GM21360 (cell line): Measurements from ENCODE around the gene GLIS2.
A peak's percentile ranks its signal among the peaks of the same experiment; 100 is the strongest.

ENCODE experiments used
- ATAC-seq: cut with Tn5 transposase; IDR thresholded peaks from one replicate; pipeline ENCODE4 v1.9.1; 2021; ENCODE audit warnings: mild to moderate bottlenecking, moderate library complexity; ENCODE audit not compliant: unreplicated experiment

GLIS2 gene

GRCh38 chr16:4315186-4316107, at the start of gene GLIS2:
GLIS2 (plus strand) TSS chr16:4316067; CDS start chr16:4332281, 16,214 bp downstream.
- ATAC-seq = no peak

DNA sequence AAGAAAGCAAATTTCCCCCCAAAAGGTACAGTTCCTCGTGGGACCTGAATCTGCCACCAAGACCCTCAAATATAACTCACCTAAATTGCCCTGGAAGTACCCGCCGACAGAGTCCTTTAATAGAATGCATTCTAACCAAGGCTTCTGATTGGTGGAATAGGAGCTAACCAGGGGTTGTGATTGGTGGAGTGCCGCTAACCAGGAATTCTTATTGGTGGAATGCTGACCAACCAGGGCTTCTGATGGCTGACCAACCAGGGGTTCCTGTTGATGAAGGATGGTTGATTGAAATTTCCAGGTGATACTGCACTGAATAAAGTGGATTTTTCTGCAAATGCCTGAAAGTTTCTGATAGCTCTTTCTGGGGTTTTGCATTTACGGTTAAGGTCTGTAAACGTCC, 49.5 kb upstream of the GLIS2 start:
- no peak for ATAC-seq

GRCh38 chr16:4270091-4270490, 45.8 kb upstream of the GLIS2 start:
- no peak for ATAC-seq

DNA sequence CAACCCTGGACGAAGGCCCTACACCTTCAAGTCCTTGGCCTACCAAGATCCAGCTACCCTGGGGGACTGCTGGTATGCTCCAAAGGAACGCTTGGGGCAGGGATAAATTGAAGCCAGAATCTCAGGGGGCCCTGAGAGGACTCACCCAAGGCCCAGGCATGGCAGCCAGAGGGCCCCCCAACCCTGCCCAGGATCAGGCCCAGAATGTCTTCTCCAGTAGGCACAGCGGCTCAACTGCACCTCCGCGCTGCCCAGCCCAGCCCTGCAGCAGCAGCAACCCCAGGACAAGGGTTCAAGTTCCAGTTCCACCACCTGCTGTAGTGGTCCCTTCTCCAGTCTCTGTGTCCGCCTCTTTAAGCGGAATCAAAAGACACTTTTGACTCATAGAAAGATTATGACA, 45.3 kb upstream of the GLIS2 start:
- no peak for ATAC-seq

GRCh38 chr16:4271176-4272113, 44.4 kb upstream of the GLIS2 start:
- peak; percentile 46 for ATAC-seq

DNA sequence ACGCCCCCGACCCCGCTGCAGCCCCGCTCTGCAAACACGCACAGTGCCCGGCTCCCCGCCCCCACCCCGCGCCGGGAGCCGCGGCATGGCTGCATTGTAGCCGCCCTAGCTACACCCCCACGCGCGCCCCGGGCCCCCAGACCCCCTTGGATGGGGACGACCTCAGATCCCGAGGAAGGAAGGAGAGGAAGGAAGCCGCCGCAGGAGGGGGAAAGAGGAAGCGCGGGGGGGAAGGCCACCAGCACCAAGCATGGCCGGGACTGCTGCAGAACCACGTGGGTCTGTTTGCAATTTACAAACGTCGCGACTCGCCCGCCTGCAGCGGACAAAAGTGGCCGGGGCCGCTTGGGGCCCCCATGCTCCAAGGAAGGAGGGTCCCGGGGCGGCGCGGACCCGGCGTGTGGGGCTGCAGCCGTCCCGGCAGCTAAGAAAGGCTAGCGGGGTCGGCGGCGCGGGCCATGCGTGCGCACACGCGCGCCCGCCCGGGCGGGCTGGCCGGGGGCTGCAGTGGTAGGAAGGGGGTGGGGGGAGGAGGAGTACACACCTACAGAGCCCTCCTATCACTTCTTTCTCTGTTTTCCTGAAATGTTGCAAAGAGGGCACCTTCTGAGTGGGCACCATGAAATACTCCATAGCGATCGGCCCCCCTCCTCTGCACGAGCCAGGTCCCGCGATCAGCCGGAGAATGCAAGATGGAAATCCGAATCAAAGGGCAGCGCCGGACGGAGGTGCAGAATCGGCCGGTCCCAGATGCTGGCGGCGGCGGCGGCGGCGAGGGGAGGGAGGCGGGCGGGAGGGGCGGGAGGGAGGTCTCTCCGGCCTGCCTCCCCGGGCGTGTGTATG, 43.5 kb upstream of the GLIS2 start:
- peak; percentile 15 for ATAC-seq

DNA sequence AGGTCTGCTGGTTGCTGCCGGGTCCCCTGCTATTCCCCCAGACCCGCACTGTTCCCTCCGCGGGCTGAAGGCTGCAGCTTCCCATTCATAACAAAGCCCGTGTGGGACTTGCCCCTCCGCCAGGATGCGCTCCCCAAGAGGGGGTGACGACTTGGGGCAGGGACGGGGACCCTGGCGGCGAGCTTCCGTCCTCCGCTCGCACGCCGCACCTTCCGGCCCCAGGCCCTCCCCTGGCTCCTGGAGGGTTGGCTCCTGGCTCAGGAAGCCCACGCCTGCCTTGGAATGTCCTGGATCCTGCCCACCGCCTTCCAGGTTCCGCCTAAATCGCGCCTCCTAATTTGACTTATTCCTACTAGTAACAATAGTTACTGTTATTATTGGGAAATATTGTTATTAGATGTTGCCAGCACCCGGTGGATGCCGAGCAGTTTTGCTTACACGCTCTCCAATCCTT, 42.0 kb upstream of the GLIS2 start:
- ATAC-seq = no peak

- ATAC-seq = no peak
Observed at GRCh38 chr16:4275861-4276260, 40.0 kb upstream of the GLIS2 start.

- ATAC-seq = no peak
Observed at GRCh38 chr16:4277987-4278513, 37.8 kb upstream of the GLIS2 start.

GRCh38 chr16:4280625-4281024, 35.2 kb upstream of the GLIS2 start:
- ATAC-seq = no peak

DNA sequence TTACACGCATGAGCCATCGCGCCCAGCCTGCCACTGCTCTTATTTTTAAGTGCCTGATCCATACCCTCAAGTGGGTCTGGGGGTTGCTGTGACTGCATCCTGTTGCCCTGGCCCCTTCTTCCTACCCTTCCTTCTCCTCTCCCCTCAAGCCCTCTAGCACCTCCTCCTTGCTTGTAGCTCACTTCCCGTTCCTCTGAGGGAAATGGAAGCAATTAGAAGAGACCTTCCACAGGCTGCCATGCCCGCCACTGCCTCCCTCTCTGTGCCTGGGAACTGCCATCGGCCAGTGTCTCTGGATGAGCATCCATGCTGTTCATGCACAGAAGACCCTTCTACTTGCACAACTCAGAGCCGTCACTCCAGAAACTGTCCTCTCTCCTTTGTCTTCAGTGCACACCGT, 32.4 kb upstream of the GLIS2 start:
- no peak for ATAC-seq

DNA sequence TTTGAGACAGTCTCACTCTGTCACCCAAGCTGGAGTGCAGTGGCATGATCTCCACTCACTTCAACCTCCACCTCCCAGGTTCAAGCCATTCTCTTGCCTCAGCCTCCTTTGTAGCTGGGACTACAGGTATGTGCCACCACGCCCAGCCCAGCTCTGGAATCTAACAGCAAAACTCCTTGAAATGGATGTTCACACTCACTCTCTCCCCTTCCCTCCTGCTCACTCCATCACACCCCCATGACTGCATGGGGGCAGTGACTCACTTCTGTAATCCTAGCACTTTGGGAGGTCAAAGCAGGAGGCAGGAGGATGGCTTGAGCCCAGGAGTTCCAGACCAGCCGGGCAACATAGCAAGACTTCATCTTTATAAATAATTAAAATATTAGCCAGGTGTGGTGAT, 31.9 kb upstream of the GLIS2 start:
- no peak for ATAC-seq

DNA sequence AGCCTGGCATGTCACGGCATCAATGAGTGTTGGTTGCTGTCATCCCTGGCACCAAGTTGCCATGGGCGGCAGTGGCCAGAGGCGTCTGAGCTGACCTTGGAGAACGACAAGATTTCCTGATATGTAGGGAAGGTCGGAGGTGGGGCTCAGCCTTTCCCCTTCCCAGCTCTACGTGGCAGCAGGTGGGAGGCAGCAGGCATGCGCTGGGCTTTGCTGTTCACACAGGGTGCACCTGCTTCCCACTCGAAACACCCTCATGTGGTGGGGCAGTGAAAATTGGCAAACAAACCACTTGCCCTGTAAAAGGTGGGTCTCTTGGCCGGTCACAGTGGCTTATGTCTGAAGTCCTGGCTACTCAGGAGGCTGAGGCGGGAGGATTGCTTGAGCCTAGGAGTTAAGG, 30.7 kb upstream of the GLIS2 start:
- no peak for ATAC-seq

DNA sequence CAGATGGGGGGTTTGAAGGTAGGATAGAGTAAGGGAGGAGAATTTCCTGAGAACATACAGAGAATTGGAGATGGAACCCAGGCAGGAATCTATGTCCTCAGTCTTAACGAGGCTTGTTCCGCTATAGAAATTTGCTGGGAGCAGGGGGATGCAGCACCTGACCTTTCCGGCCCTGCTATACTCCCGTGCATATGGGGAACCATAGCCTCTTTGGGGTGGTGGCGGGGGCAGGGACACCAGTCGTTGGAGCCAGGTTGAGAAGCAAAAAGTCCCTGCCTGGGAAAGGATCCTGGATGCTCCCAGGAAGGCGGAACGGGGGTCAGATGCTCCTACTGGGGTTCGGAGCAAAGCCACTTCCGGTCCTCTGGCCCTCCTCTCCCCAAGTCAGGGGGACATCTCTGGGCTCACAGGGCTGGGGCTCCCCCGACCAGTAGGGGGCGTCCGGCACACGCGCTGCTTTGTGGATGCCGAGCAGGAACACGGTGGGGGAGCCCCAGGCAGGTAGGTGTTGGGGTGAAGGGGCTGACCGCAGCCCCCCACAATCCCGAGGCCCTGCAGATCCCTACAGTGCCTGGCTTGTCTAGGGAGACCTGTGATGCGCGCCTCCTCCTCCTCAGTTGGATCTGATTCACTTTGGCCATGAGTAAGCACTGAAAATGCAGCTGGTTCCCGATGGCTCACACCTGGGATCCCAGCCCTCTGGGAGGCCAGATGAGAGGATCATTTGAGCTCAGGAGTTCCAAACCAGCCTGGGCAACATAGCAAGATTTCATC, 27.5 kb upstream of the GLIS2 start:
- ATAC-seq = peak; percentile 59

GRCh38 chr16:4290236-4290830, 25.5 kb upstream of the GLIS2 start:
- no peak for ATAC-seq

DNA sequence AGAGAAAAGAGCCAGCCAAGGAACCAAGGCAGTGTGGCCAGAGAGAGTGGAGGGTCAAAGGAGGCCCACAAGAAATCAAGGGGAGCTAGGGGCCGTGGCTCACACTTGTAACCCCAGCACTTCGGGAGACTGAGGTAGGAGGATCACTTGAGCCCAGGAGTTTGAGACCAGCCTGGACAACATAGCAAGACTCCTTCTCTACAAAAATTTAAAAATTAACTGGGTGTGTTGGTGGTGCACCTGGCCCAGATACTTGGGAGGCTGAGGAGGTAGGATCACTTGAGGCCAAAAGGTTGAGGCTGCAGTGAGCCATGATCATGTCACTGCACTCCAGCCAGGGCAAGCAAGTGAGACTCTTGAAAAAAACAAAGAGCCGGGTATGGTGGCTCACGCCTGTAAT, 24.2 kb upstream of the GLIS2 start:
- ATAC-seq = no peak

DNA sequence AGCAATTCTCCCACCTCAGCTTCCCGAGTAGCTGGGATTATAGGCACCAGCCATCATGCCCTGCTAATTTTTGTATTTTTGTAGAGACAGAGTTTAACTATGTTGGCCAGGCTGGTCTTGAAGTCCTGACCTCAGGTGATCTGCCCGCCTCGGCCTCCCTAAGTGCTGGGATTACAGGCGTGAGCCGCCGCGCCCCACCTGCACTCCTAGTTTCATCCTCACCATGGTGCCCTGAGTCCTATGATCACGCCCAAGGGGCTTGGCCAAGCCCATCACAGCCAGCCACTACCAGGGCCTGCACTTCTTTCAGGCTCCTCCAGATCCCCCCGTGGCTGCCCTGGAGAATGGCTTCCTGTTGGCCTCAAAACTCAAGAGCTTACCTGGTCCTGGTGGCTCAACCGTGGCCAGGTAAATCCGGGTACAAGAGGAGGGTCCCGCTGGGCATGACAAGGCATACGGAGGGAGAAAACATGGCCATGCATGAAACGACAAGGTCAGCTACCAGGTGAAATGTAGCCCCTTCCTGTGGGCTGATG, 22.6 kb upstream of the GLIS2 start:
- no peak for ATAC-seq

GRCh38 chr16:4293822-4294457, 21.9 kb upstream of the GLIS2 start:
- no peak for ATAC-seq

GRCh38 chr16:4295581-4295980, 20.3 kb upstream of the GLIS2 start:
- no peak for ATAC-seq
